Mucosa of stomach (tissue), 1 donor: ENCODE results near the gene DHRSX.
"Not testable (repeated sequence)": the region's sequence is repeated elsewhere in the genome, so short reads cannot be mapped to it uniquely, and the experiment has no call there.

Experiments
- H3K27me3 ChIP-seq: one replicate; pipeline ENCODE4 v1.7.0; 2013; ENCODE audit warnings: mild to moderate bottlenecking, low read length; ENCODE audit not compliant: control insufficient read depth, insufficient read depth
- H3K36me3 ChIP-seq: one replicate; pipeline ENCODE4 v1.7.0; 2013; ENCODE audit warnings: low read length; ENCODE audit not compliant: control insufficient read depth, insufficient read depth
- H3K4me1 ChIP-seq: one replicate; pipeline ENCODE4 v1.7.0; 2013; ENCODE audit warnings: mild to moderate bottlenecking, low read length; ENCODE audit not compliant: control insufficient read depth, insufficient read depth
- H3K4me3 ChIP-seq: one replicate; pipeline ENCODE4 v1.7.0; 2013; ENCODE audit warnings: low read length
- H3K9ac ChIP-seq: one replicate; pipeline ENCODE4 v1.7.0; 2013; ENCODE audit warnings: mild to moderate bottlenecking, low read length, moderate library complexity
- H3K9me3 ChIP-seq: one replicate; pipeline ENCODE4 v1.7.0; 2013; ENCODE audit warnings: mild to moderate bottlenecking, low read length, moderate library complexity; ENCODE audit not compliant: control insufficient read depth
- donor health status: Pancreatic carcinoma.

The DHRSX gene

GRCh38 chrX:2224161-2224560 lies 276.6 kb downstream of the DHRSX start:
- no peaks in the 10 kb centered on the region for H3K9me3 ChIP-seq
- no peaks in the 10 kb centered on the region for H3K4me1 ChIP-seq
- no peak overlapping the region for H3K4me3 ChIP-seq
- H3K9ac ChIP-seq = no peak overlapping the region
- H3K27me3 ChIP-seq = no peaks in the 10 kb centered on the region
- no peaks in the 10 kb centered on the region for H3K36me3 ChIP-seq

- Histone ChIP-seq H3K27me3 (no peaks in the 10 kb centered on the region), H3K36me3 (no peaks in the 10 kb centered on the region), H3K4me3 (no peak overlapping the region), H3K4me1 (no peaks in the 10 kb centered on the region), H3K9me3 (no peaks in the 10 kb centered on the region), H3K9ac (no peak overlapping the region)
Observed at GRCh38 chrX:2220829-2221567, 279.8 kb downstream of the DHRSX start.

- no peaks in the 10 kb centered on the region for H3K36me3 ChIP-seq
- H3K9ac ChIP-seq = no peak overlapping the region
- H3K4me3 ChIP-seq = no peak overlapping the region
- H3K27me3 ChIP-seq = no peaks in the 10 kb centered on the region
- no peaks in the 10 kb centered on the region for H3K9me3 ChIP-seq
- no peaks in the 10 kb centered on the region for H3K4me1 ChIP-seq
Observed at GRCh38 chrX:2220296-2220695, 280.5 kb downstream of the DHRSX start.

GRCh38 chrX:2214138-2214823 lies 286.5 kb downstream of the DHRSX start:
- H3K4me3 ChIP-seq, H3K4me1 ChIP-seq, H3K36me3 ChIP-seq, H3K9ac ChIP-seq, H3K27me3 ChIP-seq, H3K9me3 ChIP-seq: not testable (repeated sequence)

GRCh38 chrX:2211667-2212066 lies 289.1 kb downstream of the DHRSX start:
- not testable (repeated sequence) for H3K4me1 ChIP-seq, H3K9me3 ChIP-seq, H3K9ac ChIP-seq, H3K27me3 ChIP-seq, H3K4me3 ChIP-seq, H3K36me3 ChIP-seq

GRCh38 chrX:2193273-2193592 lies 307.5 kb downstream of the DHRSX start:
- no peak overlapping the region for H3K9ac ChIP-seq
- H3K4me1 ChIP-seq = no peaks in the 10 kb centered on the region
- no peaks in the 10 kb centered on the region for H3K9me3 ChIP-seq
- no peaks in the 10 kb centered on the region for H3K36me3 ChIP-seq
- H3K27me3 ChIP-seq = no peaks in the 10 kb centered on the region
- no peak overlapping the region for H3K4me3 ChIP-seq

DNA sequence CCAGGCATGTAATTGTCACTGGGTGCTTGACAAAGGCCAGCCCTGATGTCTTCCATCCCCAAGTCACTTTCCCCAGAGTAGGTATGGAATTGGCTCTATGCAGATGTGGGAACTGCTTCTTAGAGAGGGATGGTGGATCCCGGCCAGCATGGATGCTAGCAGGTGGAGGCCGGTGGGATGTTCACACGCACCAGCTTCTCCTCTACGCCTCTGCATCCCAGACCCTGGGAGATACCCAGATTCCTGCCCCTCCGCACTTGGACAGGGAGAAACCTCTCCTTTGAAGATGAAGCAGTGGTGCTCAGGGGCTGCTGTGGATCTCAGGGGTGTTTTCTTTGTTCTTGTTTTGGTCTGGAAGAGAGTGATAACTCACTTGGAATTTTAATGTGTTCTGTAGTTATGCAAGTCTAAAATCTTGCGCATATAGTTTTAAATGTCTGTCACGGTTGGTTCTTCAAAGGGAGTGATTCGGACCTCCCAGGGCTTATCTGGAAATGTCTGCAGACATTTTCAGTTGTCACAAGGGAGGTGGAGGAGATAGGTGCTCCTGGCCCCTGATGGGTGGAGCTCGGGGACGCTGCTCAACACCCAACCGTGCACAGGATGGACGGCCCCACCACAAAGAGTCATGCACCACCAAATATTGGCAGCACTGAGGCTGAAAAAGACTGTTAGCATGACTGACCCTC lies 308.0 kb downstream of the DHRSX start:
- Histone ChIP-seq H3K27me3 (no peaks in the 10 kb centered on the region), H3K9me3 (no peaks in the 10 kb centered on the region), H3K9ac (no peak overlapping the region), H3K36me3 (no peaks in the 10 kb centered on the region), H3K4me3 (no peak overlapping the region), H3K4me1 (no peaks in the 10 kb centered on the region)

DNA sequence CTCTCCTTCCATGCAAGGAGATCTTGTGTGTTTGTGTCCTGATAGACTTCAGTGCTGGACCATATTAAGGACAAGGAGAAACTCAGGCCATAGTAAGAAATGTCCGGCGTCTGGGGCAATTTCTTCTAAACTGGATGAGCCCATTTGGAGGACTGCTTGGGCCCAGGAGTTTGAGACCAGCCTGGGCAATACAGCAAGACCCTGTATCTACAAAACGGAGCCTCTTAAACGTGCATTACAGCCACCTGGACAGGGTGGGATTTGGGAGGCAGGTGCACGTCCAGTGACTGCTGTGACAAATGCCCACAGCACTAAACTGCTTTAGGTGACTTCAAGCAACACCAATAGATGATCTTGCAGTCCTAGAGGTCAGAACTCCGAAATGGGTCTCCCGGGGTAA lies 311.9 kb downstream of the DHRSX start:
- Histone ChIP-seq H3K4me1 (no peaks in the 10 kb centered on the region), H3K4me3 (no peak overlapping the region)

DNA sequence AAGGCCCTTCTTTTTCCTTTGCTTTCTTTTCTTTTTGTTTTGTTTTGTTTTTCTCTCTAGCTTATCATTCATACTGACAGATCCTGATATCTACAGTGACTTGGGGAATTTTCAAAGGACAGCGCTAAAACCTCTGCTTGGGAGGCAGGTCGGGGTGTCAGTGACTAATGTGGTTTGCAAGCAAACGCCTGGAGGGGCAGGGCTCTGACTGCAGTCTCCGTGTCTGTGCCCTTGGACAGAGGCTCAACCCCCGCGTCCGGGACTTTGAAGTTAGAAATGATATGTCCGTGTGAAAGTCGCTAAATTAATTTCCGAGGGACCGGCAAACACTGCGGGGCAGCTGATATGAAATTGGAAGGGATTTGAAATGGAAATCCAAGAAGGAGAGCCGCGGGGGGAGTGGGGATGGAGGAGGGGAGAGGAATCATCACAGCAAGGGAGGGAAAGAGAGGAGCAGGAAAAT lies 312.4 kb downstream of the DHRSX start:
- no peaks in the 10 kb centered on the region for H3K4me1 ChIP-seq
- H3K4me3 ChIP-seq = no peak overlapping the region
- no peaks in the 10 kb centered on the region for H3K36me3 ChIP-seq
- no peaks in the 10 kb centered on the region for H3K27me3 ChIP-seq
- no peak overlapping the region for H3K9ac ChIP-seq
- no peaks in the 10 kb centered on the region for H3K9me3 ChIP-seq

More for the DNA sequence above, 311.9 kb downstream of the DHRSX start:
- Histone ChIP-seq H3K36me3 (no peaks in the 10 kb centered on the region), H3K9ac (no peak overlapping the region), H3K27me3 (no peaks in the 10 kb centered on the region), H3K9me3 (no peaks in the 10 kb centered on the region)

DNA sequence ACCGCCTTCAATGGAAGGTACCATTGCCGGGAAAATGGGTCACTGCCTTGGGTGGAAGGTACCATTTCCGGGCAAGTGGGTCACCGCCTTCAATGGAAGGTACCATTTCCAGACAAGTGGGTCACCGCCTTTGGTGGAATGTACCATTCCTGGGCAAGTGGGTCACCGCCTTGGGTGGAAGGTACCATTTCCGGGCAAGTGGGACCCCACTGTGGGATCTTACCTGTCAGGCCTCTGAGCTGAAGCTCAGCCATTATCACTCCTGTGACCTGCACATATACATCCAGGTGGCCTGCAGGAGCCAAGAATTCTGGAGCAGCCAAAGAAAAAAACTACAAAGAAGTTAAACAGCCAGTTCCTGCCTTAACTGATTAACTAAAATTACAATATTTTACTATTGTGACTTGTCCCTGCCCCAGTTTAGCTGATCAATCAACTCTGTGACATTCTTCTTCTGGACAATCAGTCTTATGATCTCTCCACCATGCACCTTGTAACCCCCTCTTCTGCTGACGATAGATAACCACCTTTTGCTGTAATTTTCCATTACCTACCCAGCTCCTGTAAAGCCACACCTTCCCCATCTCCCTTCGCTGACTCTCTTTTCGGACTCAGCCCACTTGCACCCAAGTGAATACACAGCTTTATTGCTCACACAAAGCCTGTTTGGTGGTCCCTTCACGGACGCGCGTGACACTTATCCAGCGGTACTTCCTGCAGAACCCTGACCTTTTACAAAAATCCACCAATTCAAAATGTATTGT lies 313.2 kb downstream of the DHRSX start:
- Histone ChIP-seq H3K36me3 (no peaks in the 10 kb centered on the region), H3K27me3 (no peaks in the 10 kb centered on the region), H3K9me3 (no peaks in the 10 kb centered on the region), H3K4me1 (no peaks in the 10 kb centered on the region), H3K4me3 (no peak overlapping the region), H3K9ac (no peak overlapping the region)

DNA sequence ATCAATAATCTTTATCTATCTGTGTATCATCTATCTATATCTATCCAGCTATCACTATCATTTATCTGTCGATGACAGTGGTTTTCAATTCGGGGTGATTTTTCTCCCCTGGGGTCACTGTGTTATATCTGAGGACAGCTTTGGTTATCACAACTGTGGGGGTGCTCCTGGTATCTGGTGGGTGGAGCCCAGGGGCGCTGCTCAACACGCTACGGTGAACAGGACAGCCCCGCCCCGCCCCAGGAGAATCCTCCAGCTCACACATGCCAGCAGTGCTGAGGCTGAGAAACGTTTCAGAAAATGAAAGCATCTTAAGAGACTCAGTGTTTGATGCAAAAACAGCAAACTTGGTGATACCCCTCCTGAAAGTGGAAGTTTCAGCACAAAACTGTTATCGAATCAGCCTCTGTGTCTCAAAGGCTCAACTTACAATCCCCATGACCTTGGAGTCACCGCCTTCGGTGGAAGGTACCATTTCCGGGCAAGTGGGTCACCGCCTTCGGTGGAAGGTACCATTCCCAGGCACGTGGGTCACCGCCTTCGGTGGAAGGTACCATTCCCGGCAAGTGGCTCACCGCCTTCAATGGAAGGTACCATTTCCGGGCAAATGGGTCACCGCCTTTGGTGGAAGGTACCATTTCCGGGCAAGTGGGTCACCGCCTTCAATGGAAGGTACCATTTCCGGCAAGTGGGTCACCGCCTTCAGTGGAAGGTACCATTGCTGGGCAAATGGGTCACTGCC lies 315.3 kb downstream of the DHRSX start:
- H3K9me3 ChIP-seq = no peaks in the 10 kb centered on the region
- no peaks in the 10 kb centered on the region for H3K4me1 ChIP-seq
- no peaks in the 10 kb centered on the region for H3K36me3 ChIP-seq
- H3K4me3 ChIP-seq = no peak overlapping the region
- no peaks in the 10 kb centered on the region for H3K27me3 ChIP-seq
- H3K9ac ChIP-seq = no peak overlapping the region
